SK-N-SH (cell line): ENCODE measurements around the gene ACSM5. TPM values are rescaled to one million over a fixed set of nuclear protein-coding genes. Genes with fewer than 3 reads are reported as not detected.
"Not testable (repeated sequence)": the region's sequence is repeated elsewhere in the genome, so short reads cannot be mapped to it uniquely, and the experiment has no call there.

Experiments
- CTCF ChIA-PET: fragments of 300-600, 350-600 bp; formaldehyde crosslinking; extraction: SDS; loops from one replicate; lab custom pipeline; 2021; lab: Yijun Ruan, JAX
- POLR2A ChIA-PET: fragments of 350-600 bp; sonication (Branson Sonifier 250); formaldehyde crosslinking; extraction: SDS; loops from one replicate; lab custom pipeline; 2020; ENCODE audit warnings: antibody characterized with exemption, inconsistent platforms; lab: Yijun Ruan, JAX
- DNase-seq: peaks from one replicate; pipeline ENCODE4 v3.0.0; 2012
- H2AFZ ChIP-seq: fragments of 200-600 bp; sonication (generic); 2 replicates; pipeline ENCODE4 v1.8.1; 2016; ENCODE audit warnings: antibody characterized with exemption, mild to moderate bottlenecking, low read depth
- H3F3A ChIP-seq: fragments of 200-600 bp; sonication (generic); replicated peaks from 2 replicates; pipeline ENCODE3; 2016; ENCODE audit warnings: antibody characterized with exemption, mild to moderate bottlenecking; ENCODE audit not compliant: insufficient read depth
- H3K27ac ChIP-seq, 2 experiments: fragments of 200-500 bp in 1 of 2; fragments of 200-600 bp in 1 of 2; sonication (Bioruptor generic) in 1 of 2; sonication (generic), shearing (Covaris generic) in 1 of 2; 2 replicates each; pipeline versions ENCODE4 v1.5.1 to v1.6.1; 2014 to 2016; ENCODE audit warnings: low read depth in 2 of 2, inconsistent platforms in 1 of 2, low read length in 1 of 2, mild to moderate bottlenecking in 1 of 2, mixed read lengths in 1 of 2
- H3K27me3 ChIP-seq: fragments of 200-600 bp; sonication (generic), shearing (Covaris generic); 2 replicates; pipeline ENCODE4 v1.6.1; 2016; ENCODE audit warnings: mixed run types; ENCODE audit not compliant: insufficient read depth
- H3K36me3 ChIP-seq, 2 experiments: fragments of 200-500 bp in 1 of 2; fragments of 200-600 bp in 1 of 2; sonication (Bioruptor generic) in 1 of 2; sonication (generic) in 1 of 2; replicated peaks in 1 of 2; 2 replicates each; pipeline versions ENCODE3 to v1.5.1; 2014 to 2016; ENCODE audit warnings: low read length in 1 of 2, mild to moderate bottlenecking in 1 of 2; ENCODE audit not compliant: insufficient read depth in 2 of 2, control insufficient read depth in 1 of 2
- H3K4me1 ChIP-seq, 2 experiments: fragments of 200-500 bp in 1 of 2; fragments of 200-600 bp in 1 of 2; sonication (Bioruptor generic) in 1 of 2; sonication (generic), shearing (Covaris generic) in 1 of 2; 2 replicates each; pipeline versions ENCODE4 v1.5.1 to v1.6.1; 2014 to 2016; ENCODE audit warnings: low read depth in 1 of 2, low read length in 1 of 2, mixed run types in 1 of 2; ENCODE audit not compliant: insufficient read depth in 2 of 2, control insufficient read depth in 1 of 2
- H3K4me2 ChIP-seq: fragments of 200-600 bp; sonication (generic), shearing (Covaris generic); 2 replicates; pipeline ENCODE4 v1.6.1; 2017; ENCODE audit warnings: mixed run types
- H3K4me3 ChIP-seq, 2 experiments: fragments of 200-500 bp in 1 of 2; fragments of 200-600 bp in 1 of 2; sonication (Bioruptor generic) in 1 of 2; sonication (generic), shearing (Covaris generic) in 1 of 2; 2 replicates each; pipeline versions ENCODE4 v1.5.1 to v1.8.1; 2014 to 2016; ENCODE audit warnings: low read depth in 2 of 2, inconsistent platforms in 1 of 2, low read length in 1 of 2, mild to moderate bottlenecking in 1 of 2, mixed read lengths in 1 of 2, moderate library complexity in 1 of 2
- H3K79me2 ChIP-seq: fragments of 200-600 bp; sonication (generic); 2 replicates; pipeline ENCODE4 v1.8.1; 2017; ENCODE audit warnings: mild to moderate bottlenecking; ENCODE audit not compliant: insufficient read depth
- H3K9ac ChIP-seq: fragments of 200-600 bp; sonication (generic); 2 replicates; pipeline ENCODE4 v1.6.1; 2017; ENCODE audit warnings: mixed run types
- H3K9me2 ChIP-seq: fragments of 200-600 bp; sonication (generic); 2 replicates; pipeline ENCODE4 v1.6.1; 2017; ENCODE audit warnings: mixed run types
- H3K9me3 ChIP-seq: fragments of 200-600 bp; sonication (generic); 2 replicates; pipeline ENCODE4 v1.6.1; 2017; ENCODE audit warnings: mixed run types, mild to moderate bottlenecking, moderate library complexity
- H4K20me1 ChIP-seq: fragments of 200-600 bp; sonication (generic); 2 replicates; pipeline ENCODE4 v1.6.1; 2017; ENCODE audit warnings: mild to moderate bottlenecking, mixed run types; ENCODE audit not compliant: insufficient read depth
- CHD2 ChIP-seq: fragments of 150-350 bp; IDR thresholded peaks from 2 replicates; pipeline ENCODE4 v1.6.1; 2018; ENCODE audit warnings: low read length; ENCODE audit not compliant: partially characterized antibody
- ELF1 ChIP-seq: IDR thresholded peaks from 2 replicates; pipeline ENCODE4 v1.4.0; 2012
- FOXM1 ChIP-seq: IDR thresholded peaks from 2 replicates; pipeline ENCODE4 v1.4.0; 2012; ENCODE audit warnings: low read depth, mild to moderate bottlenecking
- JUND ChIP-seq: IDR thresholded peaks from 2 replicates; pipeline ENCODE4 v1.4.0; 2012
- MAX ChIP-seq: IDR thresholded peaks from 2 replicates; pipeline ENCODE4 v1.4.0; 2012; ENCODE audit warnings: low read depth
- RAD21 ChIP-seq: IDR thresholded peaks from 2 replicates; pipeline ENCODE4 v1.6.1; 2012; ENCODE audit warnings: mild to moderate bottlenecking, low read length
- RFX5 ChIP-seq: IDR thresholded peaks from 2 replicates; pipeline ENCODE4 v1.6.1; 2012; ENCODE audit warnings: mild to moderate bottlenecking, improper control_type of control experiment, low read length
- RXRA ChIP-seq: IDR thresholded peaks from 2 replicates; pipeline ENCODE4 v1.4.0; 2012; ENCODE audit warnings: low read depth, mild to moderate bottlenecking, borderline replicate concordance
- SIN3A ChIP-seq: IDR thresholded peaks from 2 replicates; pipeline ENCODE4 v1.6.1; 2012; ENCODE audit warnings: low read depth, mild to moderate bottlenecking, low read length, moderate library complexity, borderline replicate concordance
- TAF1 ChIP-seq: IDR thresholded peaks from 2 replicates; pipeline ENCODE4 v1.6.1; 2012; ENCODE audit warnings: low read depth, mild to moderate bottlenecking, low read length, moderate library complexity, borderline replicate concordance
- USF1 ChIP-seq: IDR thresholded peaks from 2 replicates; pipeline ENCODE4 v1.4.0; 2012; ENCODE audit warnings: low read depth, borderline replicate concordance
- USF2 ChIP-seq: fragments of 150-350 bp; IDR thresholded peaks from 2 replicates; pipeline ENCODE4 v1.6.1; 2017; ENCODE audit warnings: antibody characterized with exemption, low read length, low read depth, borderline replicate concordance
- YY1 ChIP-seq: IDR thresholded peaks from 2 replicates; pipeline ENCODE4 v1.4.0; 2012; ENCODE audit warnings: low read depth, mild to moderate bottlenecking
- WGBS: methylation state at CpG from one replicate; pipeline ENCODE4 v1.1.6; 2017; ENCODE audit warnings: low lambda C conversion rate; 5-methylcytosine and 5-hydroxymethylcytosine counted together
- polyA plus RNA-seq, 3 experiments: library from polyadenylated mRNA; depleted of rRNA; stranded (reverse); fragments of >200 nt; gene quantifications; 2 replicates each; pipeline ENCODE4 v1.2.3, GENCODE V29; 2012

The ACSM5 gene
- polyA plus RNA-seq, 1 of the 3 experiments (the other 2 are of a cell fraction): not detected

- H3K27ac ChIP-seq, H3K27me3 ChIP-seq, H3K4me2 ChIP-seq, H3K9me3 ChIP-seq, H3K4me1 ChIP-seq, H3K4me3 ChIP-seq, CTCF ChIA-PET, H3K9ac ChIP-seq, H2AFZ ChIP-seq, DNase-seq, H3K36me3 ChIP-seq, H3F3A ChIP-seq, H3K9me2 ChIP-seq, POLR2A ChIA-PET, H4K20me1 ChIP-seq, H3K79me2 ChIP-seq: not testable (repeated sequence)
- 0% methylated on average over 2 of the region's 2 CpGs for WGBS
Measured at GRCh38 chr16:20477188-20477744, 67.9 kb downstream of the ACSM5 start.

GRCh38 chr16:20483989-20484388 lies 74.7 kb downstream of the ACSM5 start:
- H2AFZ ChIP-seq, DNase-seq, H3K27me3 ChIP-seq, H3K9me2 ChIP-seq, H3F3A ChIP-seq, H3K4me2 ChIP-seq, H3K79me2 ChIP-seq, H3K27ac ChIP-seq, POLR2A ChIA-PET, H3K4me3 ChIP-seq, H3K4me1 ChIP-seq, H3K36me3 ChIP-seq, CTCF ChIA-PET, H3K9ac ChIP-seq, H3K9me3 ChIP-seq, H4K20me1 ChIP-seq: not testable (repeated sequence)
- 0% methylated on average over 1 of the region's 1 CpG for WGBS

- Histone ChIP-seq H3K36me3 (no peaks in the 10 kb centered on the region), H3K4me2 (no peak overlapping the region), H3K4me1 (no peaks in the 10 kb centered on the region), H2AFZ (no peak overlapping the region), H3K27ac (no peak overlapping the region), H3K79me2 (no peaks in the 10 kb centered on the region), H3K4me3 (no peak overlapping the region), H3K9me3 (no peaks in the 10 kb centered on the region), H3K9me2 (no peaks in the 10 kb centered on the region), H4K20me1 (no peaks in the 10 kb centered on the region), H3K27me3 (no peaks in the 10 kb centered on the region), H3F3A (no peaks in the 10 kb centered on the region), H3K9ac (no peak overlapping the region)
- no peak for TF ChIP-seq YY1
- no peak for TF ChIP-seq SIN3A
- no peak for TF ChIP-seq TAF1
- TF ChIP-seq RFX5: no peak
- TF ChIP-seq MAX: no peak
- TF ChIP-seq RAD21: no peak
- no peak for TF ChIP-seq RXRA
- TF ChIP-seq JUND: no peak
- no peak for TF ChIP-seq USF2
- no peak for TF ChIP-seq FOXM1
- TF ChIP-seq ELF1: no peak
- no peak for TF ChIP-seq USF1
- no peak for TF ChIP-seq CHD2
- 7% methylated on average over 1 of the region's 1 CpG for WGBS
- DNase-seq: no peak
- POLR2A ChIA-PET: no interaction called here
- CTCF ChIA-PET: no interaction called here
Measured at GRCh38 chr16:20484726-20485125, 75.4 kb downstream of the ACSM5 start.
